Neutrophil (primary cell): ENCODE data around the gene ZNF135.

Experiments used
- H3K27ac ChIP-seq: fragments of 200-600 bp; sonication (generic); 2 replicates; pipeline ENCODE4 v1.5.1; 2016; ENCODE audit warnings: mild to moderate bottlenecking, moderate library complexity
- H3K27me3 ChIP-seq: fragments of 200-600 bp; sonication (generic); 2 replicates; pipeline ENCODE4 v1.6.0; 2016; ENCODE audit warnings: mild to moderate bottlenecking
- H3K36me3 ChIP-seq: fragments of 200-600 bp; sonication (generic); 2 replicates; pipeline ENCODE4 v1.5.1; 2017
- H3K4me1 ChIP-seq, 2 experiments: fragments of 200-600 bp in 1 of 2; sonication (generic) in 1 of 2; 1 replicate in 1 of 2; 2 replicates in 1 of 2; pipeline versions ENCODE4 v1.5.1 to v1.6.1; 2013 to 2016; ENCODE audit warnings: low read depth in 1 of 2, low read length in 1 of 2, mild to moderate bottlenecking in 1 of 2, moderate library complexity in 1 of 2; ENCODE audit not compliant: control insufficient read depth in 1 of 2, insufficient read depth in 1 of 2
- H3K4me3 ChIP-seq, 2 experiments: fragments of 200-600 bp in 1 of 2; sonication (generic) in 1 of 2; 1 replicate in 1 of 2; 2 replicates in 1 of 2; pipeline ENCODE4 v1.5.1; 2013 to 2016; ENCODE audit warnings: low read depth in 1 of 2, low read length in 1 of 2, mild to moderate bottlenecking in 1 of 2, moderate library complexity in 1 of 2
- H3K9me3 ChIP-seq: fragments of 200-600 bp; sonication (generic); 2 replicates; pipeline ENCODE4 v1.5.1; 2016
- TF ChIP-seq, protein P1 (sequence below): fragments of 200-600 bp; sonication (generic); IDR thresholded peaks from 2 replicates; pipeline ENCODE4 v1.5.1; 2016; ENCODE audit warnings: antibody characterized with exemption

Gene ZNF135

DNA sequence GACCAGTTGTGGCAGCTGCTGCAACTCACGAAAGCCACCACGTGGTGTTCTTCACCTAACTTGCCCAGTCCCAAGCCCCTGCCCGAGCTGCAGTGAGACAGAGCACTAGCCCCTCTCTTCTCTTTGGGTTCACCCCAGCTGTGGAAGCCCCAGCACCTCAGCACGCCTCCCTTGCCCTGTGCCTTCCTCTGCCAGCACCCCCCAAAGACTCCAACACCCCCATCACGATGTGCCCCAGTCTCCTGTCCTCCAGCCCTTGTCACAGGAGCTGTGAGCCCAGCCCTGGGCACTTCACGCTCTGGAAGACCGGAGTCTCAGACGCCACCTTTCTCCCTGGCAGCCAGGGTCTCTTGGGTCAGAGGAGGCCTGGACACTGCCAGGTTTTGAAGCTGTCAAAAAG lies 2.2 kb upstream of the ZNF135 start:
- TF ChIP-seq, protein P1, sequence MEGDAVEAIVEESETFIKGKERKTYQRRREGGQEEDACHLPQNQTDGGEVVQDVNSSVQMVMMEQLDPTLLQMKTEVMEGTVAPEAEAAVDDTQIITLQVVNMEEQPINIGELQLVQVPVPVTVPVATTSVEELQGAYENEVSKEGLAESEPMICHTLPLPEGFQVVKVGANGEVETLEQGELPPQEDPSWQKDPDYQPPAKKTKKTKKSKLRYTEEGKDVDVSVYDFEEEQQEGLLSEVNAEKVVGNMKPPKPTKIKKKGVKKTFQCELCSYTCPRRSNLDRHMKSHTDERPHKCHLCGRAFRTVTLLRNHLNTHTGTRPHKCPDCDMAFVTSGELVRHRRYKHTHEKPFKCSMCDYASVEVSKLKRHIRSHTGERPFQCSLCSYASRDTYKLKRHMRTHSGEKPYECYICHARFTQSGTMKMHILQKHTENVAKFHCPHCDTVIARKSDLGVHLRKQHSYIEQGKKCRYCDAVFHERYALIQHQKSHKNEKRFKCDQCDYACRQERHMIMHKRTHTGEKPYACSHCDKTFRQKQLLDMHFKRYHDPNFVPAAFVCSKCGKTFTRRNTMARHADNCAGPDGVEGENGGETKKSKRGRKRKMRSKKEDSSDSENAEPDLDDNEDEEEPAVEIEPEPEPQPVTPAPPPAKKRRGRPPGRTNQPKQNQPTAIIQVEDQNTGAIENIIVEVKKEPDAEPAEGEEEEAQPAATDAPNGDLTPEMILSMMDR: no peak
- H3K27me3 ChIP-seq: peaks cover 21% of the 10 kb centered on the region
- H3K9me3 ChIP-seq: peaks cover 28% of the 10 kb centered on the region

DNA sequence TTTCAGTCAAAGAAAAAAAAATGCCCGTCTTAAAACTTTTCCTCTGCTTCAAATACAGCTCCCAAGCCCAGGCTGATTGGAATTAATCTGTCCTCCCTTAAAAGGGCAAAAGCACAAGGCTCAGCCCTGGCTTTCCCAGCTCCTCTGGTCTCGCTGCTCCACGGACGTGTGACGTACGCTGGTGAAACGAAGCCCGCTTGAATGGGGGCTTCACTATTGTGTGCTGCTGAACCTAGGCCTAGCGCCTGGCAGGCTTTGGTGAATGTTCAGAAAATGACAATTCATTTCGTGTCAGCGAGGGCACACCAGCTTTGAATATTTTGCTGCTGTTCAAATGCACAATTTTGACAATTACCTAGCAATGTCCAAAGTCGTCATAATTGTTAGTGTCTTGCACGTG lies 615 bp upstream of the ZNF135 start:
- Histone ChIP-seq H3K4me3 (no peak overlapping the region), H3K4me1 (peaks cover 0 to 10% of the 10 kb centered on the region in 2 experiments), H3K9me3 (peaks cover 21% of the 10 kb centered on the region), H3K27me3 (peaks cover 21% of the 10 kb centered on the region), H3K36me3 (no peaks in the 10 kb centered on the region), H3K27ac (no peak overlapping the region)
- TF ChIP-seq, protein P1: no peak

More for the DNA sequence above, 2.2 kb upstream of the ZNF135 start:
- no peak overlapping the region for H3K27ac ChIP-seq
- no peaks in the 10 kb centered on the region for H3K36me3 ChIP-seq
- H3K4me3 ChIP-seq: no peak overlapping the region
- peaks cover 0 to 10% of the 10 kb centered on the region in 2 experiments for H3K4me1 ChIP-seq

DNA sequence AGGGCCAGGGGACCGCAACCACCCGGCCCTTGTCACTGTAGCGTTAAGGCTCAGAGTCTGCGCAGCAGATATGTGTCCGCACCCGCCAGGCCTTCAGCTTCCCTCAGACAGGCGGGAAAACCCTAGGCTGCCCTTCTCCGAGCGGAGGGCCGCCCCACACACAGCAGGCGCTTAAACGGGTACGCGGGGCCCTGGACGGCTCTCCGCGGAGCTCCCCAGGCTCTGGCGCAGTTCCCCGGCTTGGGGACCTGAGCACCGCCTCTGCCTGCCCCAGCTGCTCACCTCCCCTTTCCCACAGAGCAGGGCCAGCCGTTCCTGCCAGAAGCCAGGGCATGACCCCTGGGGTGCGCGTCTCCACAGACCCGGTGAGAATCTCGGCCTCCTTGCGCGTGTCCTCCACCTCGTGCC lies 593 bp downstream of the ZNF135 start:
- Histone ChIP-seq H3K27ac (no peak overlapping the region), H3K9me3 (peaks cover 27% of the 10 kb centered on the region), H3K4me1 (peaks cover 0 to 10% of the 10 kb centered on the region in 2 experiments), H3K36me3 (no peaks in the 10 kb centered on the region), H3K4me3 (peak overlapping the region; percentile 44 to 55), H3K27me3 (peaks cover 21% of the 10 kb centered on the region)
- TF ChIP-seq, protein P1: no peak

DNA sequence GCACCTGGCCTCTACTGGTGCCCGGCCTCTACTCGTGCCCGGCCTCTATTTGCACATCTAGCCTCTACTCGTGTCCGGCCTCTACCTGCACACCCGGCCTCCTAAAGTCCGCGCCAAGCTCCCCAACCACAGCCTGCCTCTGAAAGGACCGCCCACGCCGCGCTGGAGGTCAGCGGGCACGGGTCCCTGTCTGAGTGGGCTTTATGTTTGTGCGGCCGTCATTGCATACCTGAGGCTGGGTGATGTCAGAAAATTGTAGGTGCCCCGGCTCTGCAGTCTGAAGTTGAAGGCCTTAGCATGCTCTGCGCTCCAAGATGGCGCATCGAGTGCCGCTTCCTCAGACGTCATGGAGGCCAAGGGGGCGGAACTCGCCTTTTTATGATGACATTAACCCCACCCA lies 1.1 kb downstream of the ZNF135 start:
- TF ChIP-seq, protein P1: no peak
- no peak overlapping the region for H3K4me3 ChIP-seq
- H3K9me3 ChIP-seq: peaks cover 27% of the 10 kb centered on the region
- peaks cover 19% of the 10 kb centered on the region for H3K27me3 ChIP-seq
- H3K27ac ChIP-seq: no peak overlapping the region
- no peaks in the 10 kb centered on the region for H3K36me3 ChIP-seq
- peaks cover 0 to 10% of the 10 kb centered on the region in 2 experiments for H3K4me1 ChIP-seq

DNA sequence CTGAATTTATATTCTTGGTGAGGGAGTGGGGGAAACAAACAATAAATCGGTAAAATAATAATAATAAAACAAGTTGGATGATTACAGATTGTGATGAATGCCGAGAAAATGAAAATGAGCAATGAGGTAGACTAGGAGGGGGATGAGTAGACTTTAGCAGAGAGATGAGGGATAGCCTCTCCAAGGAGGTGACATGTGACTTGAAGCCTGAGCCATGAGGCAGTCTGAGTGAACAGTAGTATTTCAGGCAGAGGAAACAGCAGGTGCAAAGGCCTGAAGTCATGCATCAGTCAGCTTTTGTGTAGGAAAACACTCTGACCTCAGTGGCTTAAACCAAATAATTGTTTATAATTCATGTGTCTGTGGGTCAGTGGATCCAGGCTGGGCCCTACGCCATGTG lies 4.6 kb downstream of the ZNF135 start:
- TF ChIP-seq, protein P1: no peak
- Histone ChIP-seq H3K4me1 (peaks cover 0 to 10% of the 10 kb centered on the region in 2 experiments), H3K9me3 (peaks cover 39% of the 10 kb centered on the region), H3K27me3 (peaks cover 14% of the 10 kb centered on the region), H3K36me3 (no peaks in the 10 kb centered on the region), H3K4me3 (no peak overlapping the region), H3K27ac (no peak overlapping the region)
